Measurements from ENCODE around the gene SMAD2. TPM values are rescaled to one million over a fixed set of nuclear protein-coding genes. Genes with fewer than 3 reads are reported as not detected.

SMAD2 gene
- total RNA-seq, 1 donor, result 118 TPM

- H3K4me3 ChIP-seq (ENCODE audit: low read depth, low read length), result no peak overlapping the region
- peak; percentile 49 for DNase-seq (ENCODE audit: low read depth)
- no peak for TF ChIP-seq CTCF (IDR thresholded peaks at IDR 0.05; ENCODE audit: insufficient read depth, low read length)
These were observed 18.1 kb downstream of the SMAD2 start for GRCh38 chr18:47912343-47912742.

GRCh38 chr18:47911877-47912276 is 18.6 kb downstream of the SMAD2 start:
- no peak for TF ChIP-seq CTCF (IDR thresholded peaks at IDR 0.05; ENCODE audit: insufficient read depth, low read length)
- no peak for DNase-seq (ENCODE audit: low read depth)
- no peak overlapping the region for H3K4me3 ChIP-seq (ENCODE audit: low read depth, low read length)

GRCh38 chr18:47909484-47909883 is 21.0 kb downstream of the SMAD2 start:
- TF ChIP-seq CTCF (IDR thresholded peaks at IDR 0.05; ENCODE audit: insufficient read depth, low read length), result no peak
- DNase-seq (ENCODE audit: low read depth), result no peak
- H3K4me3 ChIP-seq (ENCODE audit: low read depth, low read length), result no peak overlapping the region

- DNase-seq (ENCODE audit: low read depth), result no peak
- no peak overlapping the region for H3K4me3 ChIP-seq (ENCODE audit: low read depth, low read length)
- no peak for TF ChIP-seq CTCF (IDR thresholded peaks at IDR 0.05; ENCODE audit: insufficient read depth, low read length)
These were observed 21.9 kb downstream of the SMAD2 start for GRCh38 chr18:47908592-47908991.

GRCh38 chr18:47906408-47906807 is 24.1 kb downstream of the SMAD2 start:
- H3K4me3 ChIP-seq (ENCODE audit: low read depth, low read length), result no peak overlapping the region
- no peak for DNase-seq (ENCODE audit: low read depth)
- no peak for TF ChIP-seq CTCF (IDR thresholded peaks at IDR 0.05; ENCODE audit: insufficient read depth, low read length)

GRCh38 chr18:47903809-47904208 is 26.6 kb downstream of the SMAD2 start:
- TF ChIP-seq CTCF (IDR thresholded peaks at IDR 0.05; ENCODE audit: insufficient read depth, low read length), result no peak
- no peak for DNase-seq (ENCODE audit: low read depth)
- no peak overlapping the region for H3K4me3 ChIP-seq (ENCODE audit: low read depth, low read length)

GRCh38 chr18:47901624-47902362 is 28.7 kb downstream of the SMAD2 start:
- H3K4me3 ChIP-seq (ENCODE audit: low read depth, low read length), result no peak overlapping the region
- no peak for DNase-seq (ENCODE audit: low read depth)
- TF ChIP-seq CTCF (IDR thresholded peaks at IDR 0.05; ENCODE audit: insufficient read depth, low read length), result no peak
